Activated T-helper 1 cell treated with Interleukin-2 at 50 U/mL for 16 hours (primary cell): ENCODE results near the gene NR0B1.

ENCODE experiments used
- DNase-seq: peaks from one replicate; pipeline ENCODE4 v3.0.0-alpha.2; 2020; ENCODE audit warnings: low read depth

NR0B1 gene, protein sequence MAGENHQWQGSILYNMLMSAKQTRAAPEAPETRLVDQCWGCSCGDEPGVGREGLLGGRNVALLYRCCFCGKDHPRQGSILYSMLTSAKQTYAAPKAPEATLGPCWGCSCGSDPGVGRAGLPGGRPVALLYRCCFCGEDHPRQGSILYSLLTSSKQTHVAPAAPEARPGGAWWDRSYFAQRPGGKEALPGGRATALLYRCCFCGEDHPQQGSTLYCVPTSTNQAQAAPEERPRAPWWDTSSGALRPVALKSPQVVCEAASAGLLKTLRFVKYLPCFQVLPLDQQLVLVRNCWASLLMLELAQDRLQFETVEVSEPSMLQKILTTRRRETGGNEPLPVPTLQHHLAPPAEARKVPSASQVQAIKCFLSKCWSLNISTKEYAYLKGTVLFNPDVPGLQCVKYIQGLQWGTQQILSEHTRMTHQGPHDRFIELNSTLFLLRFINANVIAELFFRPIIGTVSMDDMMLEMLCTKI

DNA sequence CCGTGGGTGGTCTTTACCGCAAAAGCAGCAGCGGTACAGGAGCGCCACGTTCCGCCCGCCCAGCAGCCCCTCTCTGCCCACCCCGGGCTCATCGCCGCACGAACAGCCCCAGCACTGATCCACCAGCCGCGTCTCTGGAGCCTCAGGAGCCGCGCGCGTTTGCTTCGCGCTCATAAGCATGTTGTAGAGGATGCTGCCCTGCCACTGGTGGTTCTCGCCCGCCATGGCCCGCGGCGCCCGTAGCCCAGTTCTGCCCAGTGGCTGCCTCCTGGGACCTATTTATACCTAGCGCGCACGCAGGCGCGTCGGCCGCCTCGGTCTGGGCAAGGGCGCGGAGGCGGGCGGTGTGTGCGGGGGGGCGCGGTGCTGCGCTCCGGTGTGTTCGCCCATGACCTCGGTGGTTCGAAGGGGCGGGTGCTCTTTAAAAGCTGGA is at the start of gene NR0B1:
NR0B1 (minus strand) TSS at position 252 of the 433 bp plus-strand sequence; CDS start at position 225, 27 bp downstream.
- no peak for DNase-seq

DNA sequence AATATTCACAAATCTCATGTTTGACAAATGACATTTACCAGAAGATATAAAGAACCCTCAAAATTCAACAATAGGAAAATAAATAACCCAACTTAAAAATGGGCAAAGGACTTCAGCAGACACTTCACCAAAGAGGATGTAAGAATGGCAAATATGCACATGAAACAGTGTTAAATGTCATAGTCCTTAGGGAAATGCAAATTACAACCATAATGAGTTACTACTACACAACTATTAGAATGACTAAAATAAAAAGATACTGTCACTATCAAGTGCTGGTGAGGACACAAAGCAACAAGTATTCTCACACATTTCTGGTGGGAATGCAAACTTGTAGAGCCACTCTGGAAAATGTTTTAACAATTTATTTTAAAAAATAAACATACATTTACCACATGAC is 40.8 kb upstream of the NR0B1 start:
- DNase-seq, result no peak

DNA sequence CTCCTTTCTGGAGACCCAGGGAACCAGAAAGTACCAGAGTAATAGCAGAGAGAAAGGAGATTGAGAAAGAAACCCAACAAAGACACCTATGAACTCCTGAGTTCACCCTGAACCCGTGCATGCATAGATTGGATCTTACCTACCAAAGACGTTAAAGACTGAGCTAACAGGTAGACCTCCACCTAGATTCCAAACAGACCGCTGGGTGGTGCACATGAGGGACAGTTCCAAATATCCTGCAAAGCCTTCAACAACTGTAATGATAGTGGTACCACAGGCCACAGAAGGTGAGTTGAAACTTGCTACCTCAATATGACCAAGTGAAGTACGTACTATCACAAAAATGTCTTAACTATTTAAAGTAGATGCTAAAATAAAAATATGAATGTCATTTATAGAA is 34.0 kb upstream of the NR0B1 start:
- DNase-seq, result no peak

DNA sequence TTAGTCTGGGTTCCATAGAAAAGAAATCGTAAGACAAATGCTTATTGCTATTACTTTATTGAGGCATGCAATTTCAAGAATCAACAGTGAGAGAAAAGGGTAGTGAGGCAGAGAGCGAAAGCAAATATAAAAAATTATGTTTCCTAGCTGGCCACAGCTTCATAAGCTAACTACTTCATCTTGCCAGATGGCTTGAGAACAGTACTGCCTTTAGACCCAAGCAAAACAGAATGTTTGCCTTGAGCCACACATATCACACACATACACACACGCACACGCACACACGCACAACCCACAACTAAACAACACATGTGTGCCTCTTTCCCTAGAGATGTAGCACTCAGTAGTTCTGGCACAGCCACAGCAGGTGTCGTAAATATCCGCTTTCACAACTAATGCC is 31.6 kb upstream of the NR0B1 start:
- DNase-seq, result no peak

DNA sequence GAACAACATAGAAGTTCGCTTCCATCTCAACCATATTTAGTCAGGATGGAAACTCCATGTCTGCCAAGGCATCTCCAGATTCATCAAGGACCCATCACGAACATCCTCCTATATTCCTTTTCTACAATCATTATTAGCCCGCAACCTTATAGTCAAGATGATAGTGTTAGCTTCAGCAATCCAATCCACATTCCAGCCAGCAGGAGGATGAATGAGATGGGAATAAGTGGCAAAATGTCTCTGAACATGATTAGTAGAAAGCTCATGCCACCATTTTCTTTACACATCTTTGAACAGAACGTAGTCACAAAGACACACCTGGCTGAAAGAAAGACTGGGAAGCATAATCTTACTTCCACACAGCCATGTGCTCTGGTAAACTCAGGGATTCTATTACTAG is 18.6 kb upstream of the NR0B1 start:
- DNase-seq, result no peak

DNA sequence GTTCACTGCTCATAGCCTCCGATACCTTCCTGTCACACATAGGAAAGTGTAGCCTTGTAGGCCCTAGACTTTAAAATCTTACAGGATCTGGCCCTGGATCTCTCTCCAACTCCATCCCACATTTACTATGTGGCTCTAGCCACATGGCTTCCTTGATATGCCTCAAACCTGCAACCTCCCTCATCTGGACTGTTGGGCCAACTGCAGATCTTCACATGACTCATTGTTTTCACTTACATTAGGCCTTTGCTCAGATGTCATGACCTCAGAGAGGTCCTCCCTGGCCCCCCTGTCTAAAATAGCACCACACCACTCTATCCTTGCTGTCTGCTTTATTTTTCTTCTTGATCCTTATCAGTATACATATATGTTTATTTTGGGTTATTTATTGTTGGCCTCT is 8.1 kb upstream of the NR0B1 start:
- DNase-seq, result no peak

DNA sequence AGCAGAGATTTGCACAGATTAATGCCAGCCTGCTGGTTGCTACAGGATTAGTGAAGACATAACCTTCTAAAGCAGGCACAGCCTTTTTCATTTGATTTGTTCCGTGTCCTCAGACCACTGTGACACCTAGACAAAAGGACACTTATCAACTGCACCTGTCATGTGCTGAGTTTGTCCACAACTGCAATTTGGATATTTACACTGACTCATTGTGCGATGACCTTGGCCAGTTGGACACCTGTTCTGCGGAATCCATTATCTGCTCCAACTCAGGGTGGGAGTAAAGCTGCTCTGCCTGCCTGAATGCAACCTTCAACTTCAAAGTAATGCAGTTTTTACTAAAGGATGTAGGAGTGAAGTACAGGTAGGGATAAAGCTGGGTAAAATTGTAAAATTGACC is 4.1 kb upstream of the NR0B1 start:
- DNase-seq, result no peak

DNA sequence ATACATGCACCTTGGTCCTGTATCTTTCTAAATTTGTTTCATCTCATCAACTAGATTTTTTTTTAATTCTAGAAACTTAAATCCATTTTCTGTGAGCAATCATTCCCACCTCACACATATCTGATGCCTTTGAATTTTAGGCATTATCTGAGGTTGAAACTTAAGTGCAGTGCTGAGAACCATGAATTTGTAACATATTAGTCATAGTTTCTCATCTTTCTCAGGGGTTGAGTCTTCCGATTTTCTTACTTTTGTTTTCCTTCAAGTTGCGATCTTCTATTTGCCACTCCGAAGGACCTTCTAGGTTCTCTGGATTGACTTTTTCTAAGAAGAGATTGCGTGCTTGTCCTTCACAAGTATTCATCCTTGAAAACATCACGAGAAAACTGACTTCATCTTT is 3.7 kb upstream of the NR0B1 start:
- DNase-seq, result no peak

DNA sequence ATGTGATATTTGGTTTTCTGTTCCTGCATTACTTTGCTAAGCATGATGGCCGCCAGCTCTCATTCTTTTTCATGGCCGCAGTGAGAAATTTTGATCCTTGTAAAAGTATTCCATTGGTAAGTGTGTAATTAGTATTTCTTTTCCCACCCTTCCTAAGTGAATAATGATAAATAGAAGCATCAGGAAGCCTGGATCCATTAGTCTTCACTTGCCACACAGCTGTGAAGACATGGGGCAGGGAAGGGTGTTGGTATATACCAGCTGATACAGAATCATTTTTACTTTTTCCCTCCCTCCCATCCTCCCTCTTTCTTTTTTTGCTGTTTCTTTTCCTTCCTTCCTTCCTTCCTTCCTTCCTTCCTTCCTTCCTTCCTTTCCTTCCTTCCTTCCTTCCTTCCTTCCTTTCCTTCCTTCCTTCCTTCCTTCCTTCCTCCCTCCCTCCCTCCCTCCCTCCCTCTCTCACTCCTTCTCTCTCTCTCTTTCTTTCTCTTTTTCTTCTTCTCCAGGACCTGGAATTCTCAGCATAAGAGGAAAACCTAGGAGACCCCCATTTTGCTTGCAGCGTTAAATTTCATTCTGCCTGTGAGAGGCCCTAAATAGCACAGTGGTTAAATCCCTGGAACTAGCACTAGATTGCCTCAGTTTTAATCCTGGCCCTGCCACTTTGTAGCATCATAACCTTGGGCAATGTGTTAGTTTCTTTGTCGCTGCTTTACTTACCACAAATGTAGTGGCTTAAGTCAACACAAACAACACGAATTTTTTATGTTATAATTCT is 1.4 kb upstream of the NR0B1 start:
- no peak for DNase-seq

DNA sequence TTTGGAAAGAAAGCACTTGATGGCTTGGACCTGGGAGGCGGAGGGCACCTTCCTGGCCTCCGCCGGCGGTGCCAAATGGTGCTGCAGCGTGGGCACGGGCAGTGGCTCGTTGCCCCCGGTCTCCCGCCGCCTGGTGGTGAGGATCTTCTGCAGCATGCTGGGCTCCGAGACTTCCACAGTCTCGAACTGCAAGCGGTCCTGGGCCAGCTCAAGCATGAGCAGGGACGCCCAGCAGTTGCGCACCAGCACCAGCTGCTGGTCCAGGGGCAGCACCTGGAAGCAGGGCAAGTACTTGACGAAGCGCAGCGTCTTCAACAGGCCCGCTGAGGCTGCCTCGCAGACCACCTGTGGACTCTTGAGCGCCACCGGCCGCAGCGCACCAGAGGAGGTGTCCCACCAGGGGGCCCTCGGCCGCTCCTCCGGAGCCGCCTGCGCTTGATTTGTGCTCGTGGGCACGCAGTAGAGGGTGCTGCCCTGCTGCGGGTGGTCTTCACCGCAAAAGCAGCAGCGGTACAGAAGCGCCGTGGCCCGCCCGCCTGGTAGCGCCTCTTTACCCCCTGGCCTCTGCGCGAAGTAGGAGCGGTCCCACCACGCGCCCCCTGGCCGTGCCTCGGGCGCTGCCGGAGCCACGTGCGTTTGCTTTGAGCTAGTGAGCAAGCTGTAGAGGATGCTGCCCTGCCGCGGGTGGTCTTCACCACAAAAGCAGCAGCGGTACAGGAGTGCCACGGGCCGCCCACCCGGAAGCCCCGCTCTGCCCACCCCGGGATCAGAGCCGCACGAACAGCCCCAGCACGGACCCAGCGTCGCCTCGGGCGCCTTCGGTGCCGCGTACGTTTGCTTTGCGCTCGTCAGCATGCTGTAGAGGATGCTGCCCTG is 689 bp downstream of the NR0B1 start:
- DNase-seq, result no peak

DNA sequence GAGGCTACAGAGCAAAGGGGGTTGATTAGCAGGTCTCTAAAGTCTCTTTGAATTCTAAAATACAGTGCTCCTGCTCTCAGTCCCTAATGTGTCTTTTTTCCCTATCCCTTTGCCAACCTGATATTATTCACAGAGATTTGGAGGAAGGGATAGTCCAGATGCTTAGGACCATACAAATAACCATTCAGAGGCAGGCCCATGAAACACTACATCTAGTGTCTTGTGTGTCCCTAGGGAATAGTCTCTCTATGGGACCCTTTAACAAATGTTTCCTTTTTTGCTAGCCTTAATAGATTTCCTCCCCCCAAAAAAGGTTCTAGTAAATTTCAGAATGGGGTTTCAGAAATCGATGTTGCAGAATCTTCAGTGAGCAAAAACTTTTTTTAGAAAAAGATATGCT is 1.7 kb downstream of the NR0B1 start:
- DNase-seq, result no peak

DNA sequence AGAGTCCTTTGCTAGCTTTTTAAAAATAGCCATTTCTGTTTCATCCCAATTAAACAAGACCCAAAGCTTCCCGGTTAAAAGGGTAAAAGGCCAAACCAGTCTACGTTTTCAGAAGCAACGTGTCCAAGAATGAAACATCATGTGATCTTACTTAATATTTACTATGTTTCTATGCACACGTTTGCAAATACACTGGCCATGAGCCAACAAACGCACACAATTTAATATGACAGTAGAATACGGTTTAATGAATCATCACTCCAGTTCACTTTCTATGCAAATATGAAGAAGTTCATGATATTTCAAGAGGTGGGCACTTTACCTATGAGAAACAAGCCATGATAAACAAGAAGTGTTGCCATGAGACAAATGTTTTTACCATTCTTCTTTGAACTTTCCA is 4.3 kb downstream of the NR0B1 start:
- no peak for DNase-seq

DNA sequence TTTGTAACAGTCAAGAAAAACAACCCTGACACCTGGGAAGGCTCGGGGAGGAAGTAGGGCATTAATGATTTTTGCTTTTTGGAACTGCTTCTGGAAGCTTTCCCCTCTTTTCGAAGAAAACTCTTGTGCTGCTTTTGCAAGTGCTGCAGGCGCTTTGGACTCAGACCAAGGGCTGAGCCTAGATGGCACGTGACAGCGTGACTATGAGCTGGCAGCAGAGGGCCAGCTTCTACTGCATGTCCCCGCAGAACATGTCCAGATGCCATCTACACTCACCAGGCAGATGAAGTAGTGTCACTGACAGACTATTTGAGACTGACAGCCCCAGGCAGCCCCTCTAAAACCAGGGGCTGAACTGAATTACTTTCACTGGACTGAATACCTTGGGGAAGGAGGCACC is 6.2 kb downstream of the NR0B1 start:
- no peak for DNase-seq

DNA sequence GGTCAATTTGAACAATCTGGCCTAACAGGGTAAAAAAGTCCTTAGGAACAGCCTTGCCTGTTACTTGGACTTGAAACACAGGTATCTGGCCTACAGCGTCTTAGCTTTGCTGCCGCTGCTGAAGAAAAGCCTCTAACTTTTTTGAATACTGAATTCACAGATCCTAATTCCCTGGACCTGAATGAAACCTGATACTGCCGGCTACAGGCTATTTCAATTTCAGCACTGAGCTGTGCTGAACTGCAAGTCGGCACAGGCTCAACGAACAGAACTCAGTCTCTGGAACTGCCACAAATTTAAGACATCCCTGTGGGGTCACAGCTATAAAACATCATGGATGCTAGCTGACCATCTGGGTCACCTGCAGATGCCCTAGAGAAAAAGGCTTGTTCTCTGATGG is 7.2 kb downstream of the NR0B1 start:
- DNase-seq, result no peak

DNA sequence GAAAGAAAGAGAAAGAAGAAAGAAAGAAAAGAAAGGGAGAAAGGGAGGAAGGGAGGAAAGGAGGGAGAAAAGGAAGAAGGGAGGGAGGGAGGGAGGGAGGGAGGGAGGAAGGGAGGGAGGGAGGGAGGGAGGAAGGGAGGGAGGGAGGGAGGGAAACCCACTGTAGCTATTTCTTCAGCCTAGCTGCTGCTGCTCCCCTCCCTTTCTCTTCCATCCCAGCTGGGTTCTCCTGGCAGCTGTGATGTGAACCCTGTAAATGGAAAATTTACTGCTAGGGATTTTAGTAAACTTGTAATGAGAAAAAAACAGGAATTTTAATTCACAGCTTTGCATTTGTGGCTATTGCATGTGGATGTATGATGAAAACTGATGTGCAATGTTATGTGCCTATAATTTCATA is 8.0 kb downstream of the NR0B1 start:
- DNase-seq, result no peak

DNA sequence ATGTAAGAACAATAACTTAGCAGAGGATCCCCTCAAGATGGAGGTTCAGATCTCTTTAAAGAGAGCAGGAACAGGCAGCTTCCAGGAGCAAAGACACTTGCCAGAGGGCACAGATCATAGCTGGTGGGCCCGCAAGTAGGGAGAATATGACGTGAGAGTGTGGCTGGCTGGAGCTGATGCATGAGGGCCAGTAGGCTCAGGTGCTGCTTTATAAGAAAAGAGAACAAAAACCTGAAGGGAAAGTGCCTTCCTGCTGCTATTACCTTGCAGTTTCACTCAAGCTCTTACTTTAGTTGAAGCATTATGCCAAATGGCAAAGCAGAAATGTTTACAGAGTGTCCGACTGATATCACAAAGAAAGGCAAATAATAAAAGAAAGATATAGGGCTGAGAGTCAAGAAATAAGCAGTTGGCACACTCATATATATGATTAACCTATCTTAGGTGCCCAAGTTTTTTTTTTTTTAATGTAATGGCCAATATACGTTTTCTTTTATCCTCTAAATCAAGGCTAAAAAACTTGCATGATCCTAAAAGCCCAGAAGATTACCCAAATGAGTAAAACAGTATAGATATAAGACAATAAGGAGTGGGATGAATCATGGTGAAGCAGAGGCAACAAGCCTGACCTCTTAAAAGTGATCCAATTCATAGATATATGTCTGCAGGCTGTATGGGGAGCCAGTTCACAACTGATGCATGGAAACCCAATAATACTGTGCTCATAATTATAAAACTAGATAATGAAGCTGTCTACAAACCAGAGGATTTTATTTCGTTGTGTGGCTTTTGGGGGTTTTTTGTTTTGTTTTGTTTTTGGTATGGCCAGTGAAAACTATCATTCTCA is 12.6 kb downstream of the NR0B1 start:
- no peak for DNase-seq

DNA sequence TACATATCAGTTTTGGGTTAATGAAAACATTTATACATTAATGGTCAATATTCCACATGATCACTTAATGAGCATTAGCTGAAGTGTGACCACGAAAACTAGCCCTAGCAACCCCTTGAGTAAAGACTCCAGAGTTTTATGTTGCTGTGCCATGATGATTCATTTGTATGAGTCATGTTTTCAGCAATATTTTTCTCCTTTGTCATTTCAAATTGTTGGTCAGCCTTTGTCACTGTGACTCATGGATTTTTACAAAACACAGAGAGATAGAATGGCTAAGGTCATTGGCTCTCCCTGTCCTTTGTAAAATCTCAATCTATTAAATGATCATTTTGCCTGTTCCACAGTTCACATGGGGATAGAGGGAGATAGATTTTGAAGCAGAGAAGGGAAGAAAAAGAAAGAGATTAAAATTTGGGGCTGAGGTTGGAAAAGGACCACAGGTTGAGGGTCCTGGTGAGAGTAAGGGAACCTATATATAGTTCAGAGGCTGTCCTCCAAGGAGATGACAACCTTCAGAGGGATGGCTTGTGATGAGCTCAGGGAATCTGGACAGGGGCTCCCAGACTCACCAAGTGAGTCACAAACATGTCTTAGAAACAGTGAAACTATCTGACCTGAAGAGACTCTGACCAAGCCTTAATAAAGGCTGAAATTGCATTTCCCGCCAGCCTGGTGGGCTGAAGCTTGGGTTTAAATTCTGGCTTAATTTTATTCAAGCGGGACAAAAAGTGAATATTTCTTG is 25.6 kb downstream of the NR0B1 start:
- no peak for DNase-seq

DNA sequence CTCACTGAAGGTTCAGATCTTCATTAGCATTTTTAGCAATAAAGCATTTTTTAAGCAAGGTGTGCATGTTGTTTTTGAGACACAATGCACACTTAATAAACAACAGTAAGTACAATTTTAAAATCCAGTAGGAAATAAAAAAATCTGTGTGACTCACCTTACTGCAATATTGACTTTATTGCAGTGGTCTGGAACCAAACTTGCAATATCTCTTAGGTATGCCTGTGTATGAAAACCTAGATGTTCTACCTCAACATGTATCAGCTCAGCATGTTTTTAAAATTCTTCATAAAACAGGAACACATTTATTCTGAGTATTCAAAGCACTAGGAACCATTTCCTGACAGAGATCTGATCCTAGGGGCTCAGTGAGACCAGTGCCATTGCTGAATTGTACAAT is 26.7 kb downstream of the NR0B1 start:
- DNase-seq, result no peak

DNA sequence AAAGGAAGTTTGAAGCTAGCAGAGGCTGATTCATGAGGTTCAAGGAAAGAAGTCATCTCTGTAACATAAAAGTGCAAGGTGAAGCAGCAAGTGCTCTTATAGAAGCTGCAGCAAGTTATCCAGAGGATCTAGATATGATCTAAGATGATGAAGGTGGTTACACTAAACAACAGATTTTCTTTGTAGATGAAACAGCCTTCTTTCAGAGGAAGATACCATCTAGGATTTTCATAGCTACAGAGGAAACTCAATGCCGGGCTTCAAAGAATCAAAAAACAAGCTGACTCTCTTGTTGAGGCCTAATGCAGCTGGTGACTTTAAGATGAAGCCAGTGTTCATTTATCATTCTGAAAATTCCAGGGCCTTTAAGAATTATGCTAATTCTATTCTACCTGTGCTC is 28.8 kb downstream of the NR0B1 start:
- no peak for DNase-seq

DNA sequence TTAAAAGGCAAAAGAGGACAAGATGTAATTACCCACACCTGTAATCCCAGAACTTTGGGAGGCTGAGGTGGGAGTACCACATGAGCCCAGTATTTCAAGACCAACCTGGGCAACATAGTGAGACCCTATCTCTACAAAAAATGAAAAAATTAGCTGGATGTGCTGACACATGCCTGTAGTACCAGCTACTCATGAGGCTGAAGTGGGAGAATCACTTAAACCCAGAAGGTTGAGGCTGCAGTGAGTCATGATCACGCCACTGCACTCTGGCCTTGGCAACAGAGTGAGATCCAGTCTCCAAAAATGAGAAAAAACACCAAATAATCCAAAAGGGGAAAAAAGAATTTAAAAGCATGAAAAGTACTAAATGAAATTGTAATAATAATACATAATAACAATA is 30.8 kb downstream of the NR0B1 start:
- DNase-seq, result no peak

DNA sequence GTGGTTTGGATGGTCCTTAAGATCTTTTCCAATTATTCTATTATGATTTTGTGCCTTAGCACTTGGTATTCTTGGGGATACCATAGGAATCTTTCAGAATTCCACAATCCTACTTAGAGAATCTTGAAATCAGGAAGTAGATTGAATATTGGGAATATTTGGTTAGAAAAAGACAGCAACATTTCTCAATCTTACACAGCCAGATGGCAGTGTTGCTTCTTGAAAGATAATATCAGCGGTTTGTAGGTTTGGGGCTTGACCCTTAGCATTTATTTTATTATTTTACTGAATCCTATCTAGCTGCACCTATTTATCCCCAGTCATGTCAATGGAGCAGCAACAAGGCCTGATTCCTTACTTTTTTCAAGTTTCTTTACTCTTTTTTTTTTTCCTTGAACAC is 33.7 kb downstream of the NR0B1 start:
- no peak for DNase-seq
